ENCODE data around the gene FMNL2.

FMNL2 gene

GRCh38 chr2:152646264-152646663 is 311.3 kb downstream of the FMNL2 start:
- no peak for ATAC-seq
- no peak for TF ChIP-seq TSHZ2 (CRISPR knock-in tag; IDR thresholded peaks at IDR 0.05)
- no peak for TF ChIP-seq ISL1 (CRISPR knock-in tag; IDR thresholded peaks at IDR 0.05)
- TF ChIP-seq, protein P1, sequence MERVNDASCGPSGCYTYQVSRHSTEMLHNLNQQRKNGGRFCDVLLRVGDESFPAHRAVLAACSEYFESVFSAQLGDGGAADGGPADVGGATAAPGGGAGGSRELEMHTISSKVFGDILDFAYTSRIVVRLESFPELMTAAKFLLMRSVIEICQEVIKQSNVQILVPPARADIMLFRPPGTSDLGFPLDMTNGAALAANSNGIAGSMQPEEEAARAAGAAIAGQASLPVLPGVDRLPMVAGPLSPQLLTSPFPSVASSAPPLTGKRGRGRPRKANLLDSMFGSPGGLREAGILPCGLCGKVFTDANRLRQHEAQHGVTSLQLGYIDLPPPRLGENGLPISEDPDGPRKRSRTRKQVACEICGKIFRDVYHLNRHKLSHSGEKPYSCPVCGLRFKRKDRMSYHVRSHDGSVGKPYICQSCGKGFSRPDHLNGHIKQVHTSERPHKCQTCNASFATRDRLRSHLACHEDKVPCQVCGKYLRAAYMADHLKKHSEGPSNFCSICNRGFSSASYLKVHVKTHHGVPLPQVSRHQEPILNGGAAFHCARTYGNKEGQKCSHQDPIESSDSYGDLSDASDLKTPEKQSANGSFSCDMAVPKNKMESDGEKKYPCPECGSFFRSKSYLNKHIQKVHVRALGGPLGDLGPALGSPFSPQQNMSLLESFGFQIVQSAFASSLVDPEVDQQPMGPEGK (CRISPR knock-in tag; IDR thresholded peaks at IDR 0.05; ENCODE audit: borderline replicate concordance): no peak
- no peak for TF ChIP-seq PPARA (CRISPR knock-in tag; IDR thresholded peaks at IDR 0.05; ENCODE audit: borderline replicate concordance)
- no peak for TF ChIP-seq GLIS3 (CRISPR knock-in tag; IDR thresholded peaks at IDR 0.05)
- no peak for TF ChIP-seq ARNTL (CRISPR knock-in tag; IDR thresholded peaks at IDR 0.05; ENCODE audit: borderline replicate concordance, low read depth)
- TF ChIP-seq ZFP30 (CRISPR knock-in tag; IDR thresholded peaks at IDR 0.05): no peak
- no peak for TF ChIP-seq OSR1 (CRISPR knock-in tag; IDR thresholded peaks at IDR 0.05)
- no peak for TF ChIP-seq ZNF565 (CRISPR knock-in tag; conservative IDR thresholded peaks at IDR 0.05; ENCODE audit: low read depth)
- TF ChIP-seq CSDC2 (CRISPR knock-in tag; IDR thresholded peaks at IDR 0.05): no peak

- TF ChIP-seq ZFP30 (CRISPR knock-in tag; IDR thresholded peaks at IDR 0.05) (no peak), ZNF565 (CRISPR knock-in tag; conservative IDR thresholded peaks at IDR 0.05; ENCODE audit: low read depth) (no peak), TOX (CRISPR knock-in tag; IDR thresholded peaks at IDR 0.05; ENCODE audit: borderline replicate concordance) (no peak), POU6F1 (CRISPR knock-in tag; IDR thresholded peaks at IDR 0.05; ENCODE audit: borderline replicate concordance, low read depth) (no peak), RARB (CRISPR knock-in tag; IDR thresholded peaks at IDR 0.05) (no peak), CSDC2 (CRISPR knock-in tag; IDR thresholded peaks at IDR 0.05) (no peak), PPARA (CRISPR knock-in tag; IDR thresholded peaks at IDR 0.05; ENCODE audit: borderline replicate concordance) (no peak), OSR1 (CRISPR knock-in tag; IDR thresholded peaks at IDR 0.05) (no peak), ZNF8 (CRISPR knock-in tag; IDR thresholded peaks at IDR 0.05) (no peak)
- TF ChIP-seq, protein P1 (CRISPR knock-in tag; IDR thresholded peaks at IDR 0.05; ENCODE audit: borderline replicate concordance): no peak
- ATAC-seq: peak; percentile 87
These were observed 311.8 kb downstream of the FMNL2 start for GRCh38 chr2:152646775-152647174.

DNA sequence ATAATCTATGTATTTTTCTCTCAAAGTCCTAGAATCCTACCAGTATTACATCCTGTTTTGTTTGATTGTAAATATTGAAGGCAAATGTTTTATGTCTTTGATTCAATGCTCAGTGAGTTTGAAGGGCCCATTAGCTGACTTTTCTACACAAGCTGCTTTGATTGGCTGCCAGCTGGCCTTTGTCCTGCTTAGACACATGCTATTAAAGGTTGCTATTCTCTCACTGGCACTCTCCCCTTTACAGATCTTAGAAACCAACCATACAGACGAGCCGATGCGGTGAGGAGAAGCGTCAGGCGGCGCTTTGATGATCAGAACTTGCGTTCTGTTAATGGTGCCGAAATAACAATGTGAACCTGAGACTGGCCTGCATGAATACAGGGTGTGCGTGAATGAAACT is 312.6 kb downstream of the FMNL2 start:
- peak; percentile 72 for ATAC-seq
- TF ChIP-seq ZNF565 (CRISPR knock-in tag; conservative IDR thresholded peaks at IDR 0.05; ENCODE audit: low read depth): no peak
- TF ChIP-seq OSR1 (CRISPR knock-in tag; IDR thresholded peaks at IDR 0.05): no peak
- no peak for TF ChIP-seq TOX (CRISPR knock-in tag; IDR thresholded peaks at IDR 0.05; ENCODE audit: borderline replicate concordance)
- no peak for TF ChIP-seq RARB (CRISPR knock-in tag; IDR thresholded peaks at IDR 0.05)
- TF ChIP-seq ARNTL (CRISPR knock-in tag; IDR thresholded peaks at IDR 0.05; ENCODE audit: borderline replicate concordance, low read depth): no peak

- peak; percentile 51 for ATAC-seq
- no peak for TF ChIP-seq ESRRG (CRISPR knock-in tag; IDR thresholded peaks at IDR 0.05)
- TF ChIP-seq SNAI2 (CRISPR knock-in tag; IDR thresholded peaks at IDR 0.05): no peak
These were observed 313.4 kb downstream of the FMNL2 start for GRCh38 chr2:152648336-152648735.

DNA sequence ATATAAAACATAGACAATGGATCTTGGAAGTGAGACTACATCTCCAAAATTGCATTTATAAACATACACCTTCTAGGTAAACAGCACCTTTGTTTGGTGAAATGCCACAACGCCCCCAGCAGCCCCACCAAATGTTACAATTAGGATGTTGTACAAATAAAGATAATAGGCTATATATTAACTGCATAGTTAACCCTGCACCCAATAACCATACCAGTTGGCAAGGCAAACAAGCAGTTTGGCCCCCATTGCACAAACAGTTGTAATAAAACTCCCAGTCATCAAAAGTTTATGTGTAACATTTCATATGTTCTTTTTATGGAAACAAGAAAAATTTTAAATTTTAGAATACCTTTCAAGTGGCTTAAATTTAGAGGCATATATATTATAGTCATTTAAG is 315.0 kb downstream of the FMNL2 start:
- no peak for ATAC-seq
- no peak for TF ChIP-seq RARB (CRISPR knock-in tag; IDR thresholded peaks at IDR 0.05)
- TF ChIP-seq OSR1 (CRISPR knock-in tag; IDR thresholded peaks at IDR 0.05): no peak
- TF ChIP-seq, protein P1 (CRISPR knock-in tag; IDR thresholded peaks at IDR 0.05; ENCODE audit: borderline replicate concordance): no peak
- no peak for TF ChIP-seq TSHZ2 (CRISPR knock-in tag; IDR thresholded peaks at IDR 0.05)
- TF ChIP-seq ESRRG (CRISPR knock-in tag; IDR thresholded peaks at IDR 0.05): no peak
- TF ChIP-seq, protein P2, sequence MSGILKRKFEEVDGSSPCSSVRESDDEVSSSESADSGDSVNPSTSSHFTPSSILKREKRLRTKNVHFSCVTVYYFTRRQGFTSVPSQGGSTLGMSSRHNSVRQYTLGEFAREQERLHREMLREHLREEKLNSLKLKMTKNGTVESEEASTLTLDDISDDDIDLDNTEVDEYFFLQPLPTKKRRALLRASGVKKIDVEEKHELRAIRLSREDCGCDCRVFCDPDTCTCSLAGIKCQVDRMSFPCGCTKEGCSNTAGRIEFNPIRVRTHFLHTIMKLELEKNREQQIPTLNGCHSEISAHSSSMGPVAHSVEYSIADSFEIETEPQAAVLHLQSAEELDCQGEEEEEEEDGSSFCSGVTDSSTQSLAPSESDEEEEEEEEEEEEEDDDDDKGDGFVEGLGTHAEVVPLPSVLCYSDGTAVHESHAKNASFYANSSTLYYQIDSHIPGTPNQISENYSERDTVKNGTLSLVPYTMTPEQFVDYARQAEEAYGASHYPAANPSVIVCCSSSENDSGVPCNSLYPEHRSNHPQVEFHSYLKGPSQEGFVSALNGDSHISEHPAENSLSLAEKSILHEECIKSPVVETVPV (CRISPR knock-in tag; IDR thresholded peaks at IDR 0.05): no peak
